K562 (cell line): ENCODE results near the gene CLDN5. TPM values are rescaled to one million over a fixed set of nuclear protein-coding genes. Genes with fewer than 3 reads are reported as not detected.
A peak's percentile ranks its signal among the peaks of the same experiment; 100 is the strongest.

Source experiments
- ATF1 ChIP-seq, 2 experiments: fragments of 450-650 bp in 1 of 2; IDR thresholded peaks; 2 replicates each; pipeline ENCODE4 v1.6.1; 2016; ENCODE audit warnings: missing compliant biosample characterization in 1 of 2, missing genetic modification characterization in 1 of 2
- CBX2 ChIP-seq: fragments of 200-600 bp; sonication (generic); IDR thresholded peaks from one replicate; pipeline ENCODE4 v1.6.1; 2012; ENCODE audit warnings: mild to moderate bottlenecking, low read length, inconsistent platforms; ENCODE audit not compliant: insufficient read depth, poor library complexity, severe bottlenecking
- CC2D1A ChIP-seq: fragments of 450-650 bp; IDR thresholded peaks from 2 replicates; pipeline ENCODE4 v1.6.1; 2017; ENCODE audit warnings: mild to moderate bottlenecking
- CHD7 ChIP-seq: fragments of 200-600 bp; sonication (generic); IDR thresholded peaks from one replicate; pipeline ENCODE4 v1.6.1; 2012; ENCODE audit warnings: mild to moderate bottlenecking, low read depth, low read length, inconsistent platforms
- HMBOX1 ChIP-seq: sonication (generic); IDR thresholded peaks from 2 replicates; pipeline ENCODE4 v1.6.1; 2016
- IRF2 ChIP-seq: sonication (generic); formaldehyde crosslinking; IDR thresholded peaks from 2 replicates; pipeline ENCODE4 v1.8.1; 2022; ENCODE audit warnings: mild to moderate bottlenecking, missing genetic modification reagents
- MAX ChIP-seq: sonication (generic); formaldehyde crosslinking; IDR thresholded peaks from 2 replicates; pipeline ENCODE4 v1.9.0; 2022; ENCODE audit warnings: mild to moderate bottlenecking, missing genetic modification reagents
- NR3C1 ChIP-seq: sonication (generic); formaldehyde crosslinking; IDR thresholded peaks from 2 replicates; pipeline ENCODE4 v1.8.1; 2022; ENCODE audit warnings: missing genetic modification reagents
- POLR2G ChIP-seq: fragments of 200-400 bp; formaldehyde crosslinking; IDR thresholded peaks from 2 replicates; pipeline ENCODE4 v1.6.1; 2017; ENCODE audit warnings: low read depth, mild to moderate bottlenecking, antibody characterized with exemption, low read length, moderate library complexity
- TRIM28 ChIP-seq: fragments of 450-650 bp; IDR thresholded peaks from 2 replicates; pipeline ENCODE4 v1.6.1; 2017
- ZBTB8A ChIP-seq: fragments of 450-650 bp; IDR thresholded peaks from 2 replicates; pipeline ENCODE4 v1.6.1; 2018; ENCODE audit warnings: mild to moderate bottlenecking, moderate library complexity; ENCODE audit not compliant: partially characterized antibody
- ZC3H4 ChIP-seq: sonication (generic); formaldehyde crosslinking; IDR thresholded peaks from 2 replicates; pipeline ENCODE4 v1.9.0; 2021; ENCODE audit warnings: missing genetic modification reagents, borderline replicate concordance
- ZNF282 ChIP-seq: sonication (generic); formaldehyde crosslinking; IDR thresholded peaks from 2 replicates; pipeline ENCODE4 v1.8.1; 2023; ENCODE audit warnings: missing genetic modification reagents
- polyA plus RNA-seq, 8 experiments: library from polyadenylated mRNA; depleted of rRNA in 4 of 8; stranded (reverse) in 5 of 8; unstranded in 3 of 8; fragments of >200 nt; fragmentation: Nextera tagmentation in 2 of 8; fragmentation: Illumina TruSeq in 1 of 8; extraction: Ambion mirVana in 2 of 8; extraction: Trizol in 1 of 8; gene quantifications; 2 replicates each; pipeline versions ENCODE4 v1.2.1 to v1.2.3, GENCODE V29; 2011 to 2014; ENCODE audit warnings: inconsistent platforms in 1 of 8, missing spikeins in 1 of 8
- total RNA-seq, 7 experiments: library from RNA; depleted of rRNA in 6 of 7; stranded (reverse); fragments of >200 nt in 6 of 7; fragmentation: Illumina TruSeq in 2 of 7; extraction: Trizol in 2 of 7; gene quantifications; 2 replicates each; pipeline versions ENCODE4 v1.2.1 to v1.2.3, GENCODE V29; 2011 to 2021; ENCODE audit warnings: low replicate concordance in 1 of 7

Gene CLDN5
- total and polyA plus RNA-seq, 9 of the 15 experiments (the other 6 are each of a cell fraction or from before 2014, with no cell fraction given), result 0.20 TPM; not detected in 8

- TF ChIP-seq CHD7 (peak; percentile 66), IRF2 (CRISPR knock-in tag) (peak; percentile 81), NR3C1 (CRISPR knock-in tag) (peak; percentile 61; the same call in 1 of the 2 replicates), TRIM28 (no peak), HMBOX1 (no peak), POLR2G (peak; percentile 61; the same call in 1 of the 2 replicates), CC2D1A (no peak), ATF1 (CRISPR knock-in tag; IDR thresholded peaks at IDR 0.05) (0 out of 2 replicates have a peak, but pooled peaks have one; percentile 11), ATF1 (tag; IDR thresholded peaks at IDR 0.05) (no peak), CBX2 (no peak), ZNF282 (0 out of 2 replicates have a peak, but pooled peaks have one; percentile 88), ZBTB8A (no peak), MAX (CRISPR knock-in tag) (no peak), ZC3H4 (CRISPR knock-in tag) (no peak)
Observed at GRCh38 chr22:19499236-19499879, 24.9 kb downstream of the CLDN5 start (continued).
